AG10803 (cell line): ENCODE measurements around the gene DOK6.

Source experiments
- DNase-seq: peaks from one replicate; pipeline ENCODE4 v3.0.0; 2010; ENCODE audit warnings: low read depth
- H3K4me3 ChIP-seq: 2 replicates; pipeline ENCODE4 v1.5.1; 2011; ENCODE audit warnings: mild to moderate bottlenecking, low read length, control low read depth
- TF ChIP-seq, protein P1 (sequence below): conservative IDR thresholded peaks from 2 replicates; pipeline ENCODE4 v1.5.1; 2011; ENCODE audit warnings: mild to moderate bottlenecking, low read length, control low read depth, inconsistent platforms

Gene DOK6

DNA sequence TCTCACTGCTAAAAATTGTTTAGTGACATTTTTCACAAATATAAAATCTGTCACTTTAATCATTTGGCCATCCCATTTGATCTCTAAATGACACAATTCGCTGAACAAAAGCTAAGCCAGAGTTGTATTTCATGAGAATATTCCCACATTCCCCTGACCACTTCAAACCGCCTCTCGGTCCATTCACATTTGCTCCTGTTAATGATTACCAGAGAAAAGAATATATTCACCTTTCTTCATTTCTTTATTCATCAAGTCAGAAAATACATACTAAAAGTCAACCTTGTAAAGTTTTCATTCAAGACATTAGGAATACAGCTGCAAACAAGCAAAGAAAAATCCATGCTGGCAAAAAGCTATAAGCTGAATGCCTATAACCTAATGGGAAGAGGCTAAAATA is 225.5 kb downstream of the DOK6 start:
- no peak overlapping the region for H3K4me3 ChIP-seq
- no peak for DNase-seq
- TF ChIP-seq, protein P1, sequence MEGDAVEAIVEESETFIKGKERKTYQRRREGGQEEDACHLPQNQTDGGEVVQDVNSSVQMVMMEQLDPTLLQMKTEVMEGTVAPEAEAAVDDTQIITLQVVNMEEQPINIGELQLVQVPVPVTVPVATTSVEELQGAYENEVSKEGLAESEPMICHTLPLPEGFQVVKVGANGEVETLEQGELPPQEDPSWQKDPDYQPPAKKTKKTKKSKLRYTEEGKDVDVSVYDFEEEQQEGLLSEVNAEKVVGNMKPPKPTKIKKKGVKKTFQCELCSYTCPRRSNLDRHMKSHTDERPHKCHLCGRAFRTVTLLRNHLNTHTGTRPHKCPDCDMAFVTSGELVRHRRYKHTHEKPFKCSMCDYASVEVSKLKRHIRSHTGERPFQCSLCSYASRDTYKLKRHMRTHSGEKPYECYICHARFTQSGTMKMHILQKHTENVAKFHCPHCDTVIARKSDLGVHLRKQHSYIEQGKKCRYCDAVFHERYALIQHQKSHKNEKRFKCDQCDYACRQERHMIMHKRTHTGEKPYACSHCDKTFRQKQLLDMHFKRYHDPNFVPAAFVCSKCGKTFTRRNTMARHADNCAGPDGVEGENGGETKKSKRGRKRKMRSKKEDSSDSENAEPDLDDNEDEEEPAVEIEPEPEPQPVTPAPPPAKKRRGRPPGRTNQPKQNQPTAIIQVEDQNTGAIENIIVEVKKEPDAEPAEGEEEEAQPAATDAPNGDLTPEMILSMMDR, result no peak

DNA sequence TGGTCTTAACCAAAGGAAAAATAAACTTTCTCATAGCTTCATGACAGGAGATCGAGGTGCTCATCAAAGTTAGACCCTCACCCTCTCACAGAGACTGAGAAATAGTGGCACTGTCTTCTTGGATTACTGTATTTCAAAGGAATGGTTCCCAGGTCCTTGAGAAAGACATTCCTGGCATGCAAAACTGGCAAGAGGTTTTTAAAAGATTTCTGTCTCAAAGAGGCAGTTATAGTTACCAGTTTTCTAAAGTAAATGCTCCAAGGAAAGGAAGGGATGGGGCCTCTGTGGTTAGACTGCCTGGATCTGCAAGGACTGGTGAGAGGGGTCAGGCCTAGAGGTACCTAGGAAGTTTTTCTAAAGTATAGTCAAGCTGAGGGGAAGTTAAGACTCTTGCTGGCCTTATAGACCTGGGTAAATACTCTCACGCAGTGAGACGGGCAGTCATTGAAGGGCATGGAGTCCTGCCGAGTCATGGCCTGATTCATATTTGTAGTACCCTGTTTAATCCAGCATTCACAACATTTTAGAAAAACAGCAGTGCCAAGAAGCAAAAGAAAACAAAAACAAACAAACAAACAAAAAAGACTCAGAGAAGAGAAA is 226.1 kb downstream of the DOK6 start:
- DNase-seq, result peak; percentile 20
- H3K4me3 ChIP-seq, result no peak overlapping the region
- TF ChIP-seq, protein P1, result no peak

DNA sequence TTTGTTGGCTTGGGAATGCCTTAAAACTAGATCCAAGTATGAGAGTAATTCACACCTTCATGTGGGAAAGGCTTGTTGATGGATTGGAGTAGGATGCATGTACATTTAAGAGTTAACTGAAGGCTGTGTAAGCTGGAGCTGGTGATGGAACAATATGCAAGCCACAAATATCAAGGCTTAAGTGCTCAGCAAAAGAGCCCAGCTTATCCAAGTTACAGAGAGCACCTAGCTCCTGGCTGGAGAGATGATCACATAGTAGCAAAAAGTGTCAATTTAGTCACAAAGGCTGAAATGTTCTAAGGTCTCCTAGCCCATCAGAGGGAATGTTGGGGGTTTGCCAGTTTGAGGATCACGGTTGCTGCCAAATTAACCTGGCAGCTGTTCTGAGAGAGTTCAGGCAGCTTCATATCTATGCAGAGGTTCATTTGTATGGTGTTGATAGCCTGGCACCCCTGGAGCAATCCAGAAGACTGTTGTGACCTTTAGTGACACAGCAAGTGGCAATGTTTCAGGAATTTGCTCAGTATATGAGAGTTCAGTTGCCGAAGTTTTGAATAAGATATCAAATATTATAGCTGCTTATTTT is 228.2 kb downstream of the DOK6 start:
- no peak for DNase-seq
- no peak overlapping the region for H3K4me3 ChIP-seq
- TF ChIP-seq, protein P1, result no peak

DNA sequence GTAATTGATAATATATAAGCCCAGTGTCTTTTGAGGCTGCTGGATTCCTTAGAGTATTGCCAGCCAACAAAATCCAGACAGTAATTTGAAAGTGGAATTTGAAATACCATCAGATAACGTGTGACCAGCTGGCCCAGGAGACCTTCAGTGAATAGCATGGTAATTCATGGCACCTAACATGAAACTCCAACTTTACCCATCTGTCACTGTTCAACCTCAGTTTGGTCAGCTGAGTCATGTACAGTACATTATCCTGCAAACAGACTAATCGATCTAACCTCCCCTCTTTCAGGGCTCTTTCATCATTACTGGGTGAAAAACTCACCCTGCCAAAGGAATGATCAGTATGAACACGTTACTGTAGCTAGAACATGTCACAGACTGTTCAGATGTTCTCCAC is 230.6 kb downstream of the DOK6 start:
- DNase-seq, result peak; percentile 29
- H3K4me3 ChIP-seq, result no peak overlapping the region
- TF ChIP-seq, protein P1, result no peak

DNA sequence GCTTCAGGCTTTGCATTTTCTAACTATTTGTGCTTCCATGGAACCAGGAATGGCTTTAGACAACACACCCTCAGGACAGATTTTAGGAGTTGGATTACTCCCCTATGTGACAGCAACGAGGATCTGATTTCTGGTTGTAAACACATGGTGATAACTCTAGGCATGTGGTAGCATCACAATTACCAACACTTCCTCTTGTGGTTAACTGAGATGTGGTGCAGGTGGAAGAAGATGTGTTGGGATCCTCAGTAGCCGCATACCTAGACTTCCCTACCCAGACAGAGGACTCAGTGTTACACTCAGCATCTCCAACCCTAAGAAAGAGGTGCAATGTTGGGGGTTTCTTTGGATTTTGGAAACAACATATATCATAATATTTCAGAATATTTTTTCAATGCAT is 234.8 kb downstream of the DOK6 start:
- TF ChIP-seq, protein P1, result no peak
- no peak overlapping the region for H3K4me3 ChIP-seq
- DNase-seq, result no peak

DNA sequence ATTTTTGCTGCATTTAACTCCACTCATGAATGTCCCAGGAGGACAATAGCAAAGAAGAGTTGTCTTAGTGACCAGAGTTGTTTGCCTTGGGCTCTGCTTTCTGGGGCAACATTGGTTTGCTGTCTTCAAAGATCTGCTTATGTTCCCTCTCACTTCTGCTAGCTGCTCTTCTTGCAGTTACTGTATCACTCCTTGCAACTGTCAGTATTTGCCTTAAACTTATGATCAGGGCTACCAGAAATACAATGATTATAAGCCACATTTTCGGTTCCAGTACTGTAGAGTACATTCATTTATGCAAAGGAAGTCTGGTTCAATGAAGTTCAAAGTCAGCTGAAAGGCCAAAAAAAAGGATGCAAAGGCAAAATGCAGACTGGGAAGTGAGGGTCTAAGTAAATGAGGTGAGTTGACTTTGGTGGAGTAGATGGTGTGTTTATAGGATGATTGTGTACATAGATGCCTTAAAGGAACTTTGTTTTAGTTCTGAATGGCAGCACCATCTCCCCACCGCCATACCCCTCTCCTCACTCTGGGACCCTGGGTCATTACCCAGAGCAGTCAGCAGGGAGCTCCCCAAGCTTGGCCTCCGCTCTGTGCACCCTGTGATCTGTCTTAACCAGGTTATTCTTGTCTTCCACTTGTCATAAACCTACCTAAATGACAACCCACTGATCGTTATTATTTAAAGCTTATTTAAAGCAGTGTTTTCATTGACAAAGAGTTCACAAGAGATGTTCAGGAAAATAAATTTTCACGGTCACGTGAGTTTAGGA is 236.0 kb downstream of the DOK6 start:
- TF ChIP-seq, protein P1, result peak; percentile 30
- no peak overlapping the region for H3K4me3 ChIP-seq
- no peak for DNase-seq

DNA sequence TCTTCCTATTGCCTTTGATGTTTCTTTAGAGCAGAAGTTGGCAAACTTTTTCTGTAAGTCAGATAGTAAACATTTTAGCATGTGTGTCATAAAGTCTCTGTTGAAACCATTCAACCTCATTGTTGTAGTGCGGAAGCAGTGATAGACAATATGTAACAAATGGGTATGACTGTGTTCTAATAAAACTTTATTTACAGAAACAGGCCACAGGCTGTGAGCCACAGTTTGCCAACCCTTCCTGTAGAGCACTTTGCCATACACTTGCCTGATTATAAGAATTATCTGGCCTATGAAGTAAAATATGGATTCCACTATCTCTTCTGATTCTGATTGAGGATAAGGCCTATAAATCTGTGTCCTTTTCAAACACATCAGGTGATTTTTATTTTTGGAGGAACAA is 237.4 kb downstream of the DOK6 start:
- no peak for DNase-seq
- no peak overlapping the region for H3K4me3 ChIP-seq
- TF ChIP-seq, protein P1, result no peak
